NT2/D1 (cell line): ENCODE results near the gene ATXN2.

Experiments
- SUZ12 ChIP-seq: IDR thresholded peaks from 2 replicates; pipeline ENCODE4 v1.6.1; 2011; ENCODE audit not compliant: insufficient read length, insufficient read depth; ENCODE audit errors: extremely low read depth
- YY1 ChIP-seq: IDR thresholded peaks from 2 replicates; pipeline ENCODE4 v1.6.1; 2011; ENCODE audit not compliant: insufficient read length, insufficient read depth
- ZNF274 ChIP-seq: IDR thresholded peaks from 2 replicates; pipeline ENCODE4 v1.6.1; 2011; ENCODE audit warnings: mild to moderate bottlenecking, low read depth, low read length

GRCh38 chr12:111408686-111409402 lies 190.3 kb downstream of the ATXN2 start:
- TF ChIP-seq YY1 (no peak), ZNF274 (no peak), SUZ12 (no peak)
